ENCODE results near the gene ZSCAN18.

Gene ZSCAN18

GRCh38 chr19:58044886-58045285, 53.1 kb downstream of the ZSCAN18 start:
- DNase-seq (ENCODE audit: low spot score): no peak

- no peak for DNase-seq (ENCODE audit: low spot score)
Measured at GRCh38 chr19:58044391-58044790, 53.6 kb downstream of the ZSCAN18 start.

GRCh38 chr19:58042495-58043340, 55.3 kb downstream of the ZSCAN18 start:
- DNase-seq (ENCODE audit: low spot score): no peak

- DNase-seq (ENCODE audit: low spot score): no peak
Measured at GRCh38 chr19:58040751-58041525, 57.1 kb downstream of the ZSCAN18 start.

- DNase-seq (ENCODE audit: low spot score): no peak
Measured at GRCh38 chr19:58038688-58039204, 59.3 kb downstream of the ZSCAN18 start.

- DNase-seq (ENCODE audit: low spot score): no peak
Measured at GRCh38 chr19:58037927-58038687, 59.9 kb downstream of the ZSCAN18 start.

GRCh38 chr19:58035863-58036262, 62.2 kb downstream of the ZSCAN18 start:
- no peak for DNase-seq (ENCODE audit: low spot score)

GRCh38 chr19:58034477-58034793, 63.6 kb downstream of the ZSCAN18 start:
- DNase-seq (ENCODE audit: low spot score): no peak
